H1 (cell line): Measurements from ENCODE around the gene SCARB2. TPM values are rescaled to one million over a fixed set of nuclear protein-coding genes. Genes with fewer than 3 reads are reported as not detected.
A peak's percentile ranks its signal among the peaks of the same experiment; 100 is the strongest.

Source experiments
- ASH2L ChIP-seq: fragments of 200-600, 300-600 bp; sonication (generic); IDR thresholded peaks from one replicate; pipeline ENCODE4 v1.7.1; 2017; ENCODE audit warnings: low read length
- BRCA1 ChIP-seq: IDR thresholded peaks from 2 replicates; pipeline ENCODE4 v1.6.1; 2012; ENCODE audit warnings: low read depth, low read length, improper control_type of control experiment
- HDAC6 ChIP-seq: IDR thresholded peaks from one replicate; pipeline ENCODE4 v1.7.1; 2012; ENCODE audit warnings: low read depth, mild to moderate bottlenecking, inconsistent platforms, low read length, moderate library complexity
- MAFK ChIP-seq: IDR thresholded peaks from 2 replicates; pipeline ENCODE4 v1.6.1; 2012; ENCODE audit warnings: low read depth, mild to moderate bottlenecking, improper control_type of control experiment, low read length
- SP4 ChIP-seq: IDR thresholded peaks from 2 replicates; pipeline ENCODE4 v1.6.1; 2012; ENCODE audit warnings: low read length, inconsistent platforms
- polyA plus RNA-seq, 7 experiments: library from polyadenylated mRNA; depleted of rRNA in 3 of 7; stranded (reverse) in 5 of 7; unstranded in 2 of 7; fragments of >200 nt in 5 of 7; fragments of 200-250 nt in 2 of 7; gene quantifications; 1 replicate in 5 of 7; 2 replicates in 1 of 7; 4 replicates in 1 of 7; pipeline versions ENCODE4 v1.2.1 to v1.2.3, GENCODE V29; 2011 to 2013; ENCODE audit warnings: missing spikeins in 2 of 7, mixed read lengths in 2 of 7
- total RNA-seq: library from RNA; stranded (reverse); fragmentation: NEBNext Ultra II Directional; extraction: Animal tissue kit (Norgen Biotek cat#: 25700); gene quantifications from 2 replicates; pipeline ENCODE4 v1.2.1, GENCODE V29; 2021

Gene SCARB2
- total and polyA plus RNA-seq, 2 of the 8 experiments (the other 6 are each of a cell fraction or from before 2014, with no cell fraction given), result 18.5 to 35.7 TPM

DNA sequence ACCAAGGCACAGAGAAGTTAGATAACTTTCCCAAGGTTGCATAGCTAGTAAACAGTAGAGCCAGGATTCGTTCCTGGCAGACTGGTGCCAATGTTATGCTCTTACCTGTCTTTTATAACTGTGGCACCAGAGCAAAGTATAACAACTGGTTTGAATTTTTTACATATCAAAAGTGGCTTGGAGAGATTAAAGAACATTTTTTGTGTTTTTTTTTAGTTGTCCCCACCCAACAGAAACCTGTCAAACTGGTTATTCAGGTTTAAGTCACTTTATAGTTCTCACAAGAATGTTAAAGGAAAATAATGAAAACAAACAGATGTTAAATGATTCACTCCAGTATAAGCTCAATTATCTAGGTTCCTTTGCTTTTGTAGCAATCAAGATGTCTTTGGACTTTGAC lies 22.3 kb upstream of the SCARB2 start (continued):
- TF ChIP-seq MAFK (no peak), SP4 (no peak), HDAC6 (no peak), ASH2L (peak; percentile 25), BRCA1 (no peak)
- TF ChIP-seq, all 59 proteins: peak for 3
